ENCODE data around the gene UBL7. TPM values are rescaled to one million over a fixed set of nuclear protein-coding genes. Genes with fewer than 3 reads are reported as not detected.

Gene UBL7
- total and polyA plus RNA-seq, 2 of the 8 experiments (the other 6 are each of a cell fraction or from before 2014, with no cell fraction given), result 71.5 to 183 TPM

GRCh38 chr15:74432968-74433591 is 27.9 kb downstream of the UBL7 start (continued):
- TF ChIP-seq, protein P1, sequence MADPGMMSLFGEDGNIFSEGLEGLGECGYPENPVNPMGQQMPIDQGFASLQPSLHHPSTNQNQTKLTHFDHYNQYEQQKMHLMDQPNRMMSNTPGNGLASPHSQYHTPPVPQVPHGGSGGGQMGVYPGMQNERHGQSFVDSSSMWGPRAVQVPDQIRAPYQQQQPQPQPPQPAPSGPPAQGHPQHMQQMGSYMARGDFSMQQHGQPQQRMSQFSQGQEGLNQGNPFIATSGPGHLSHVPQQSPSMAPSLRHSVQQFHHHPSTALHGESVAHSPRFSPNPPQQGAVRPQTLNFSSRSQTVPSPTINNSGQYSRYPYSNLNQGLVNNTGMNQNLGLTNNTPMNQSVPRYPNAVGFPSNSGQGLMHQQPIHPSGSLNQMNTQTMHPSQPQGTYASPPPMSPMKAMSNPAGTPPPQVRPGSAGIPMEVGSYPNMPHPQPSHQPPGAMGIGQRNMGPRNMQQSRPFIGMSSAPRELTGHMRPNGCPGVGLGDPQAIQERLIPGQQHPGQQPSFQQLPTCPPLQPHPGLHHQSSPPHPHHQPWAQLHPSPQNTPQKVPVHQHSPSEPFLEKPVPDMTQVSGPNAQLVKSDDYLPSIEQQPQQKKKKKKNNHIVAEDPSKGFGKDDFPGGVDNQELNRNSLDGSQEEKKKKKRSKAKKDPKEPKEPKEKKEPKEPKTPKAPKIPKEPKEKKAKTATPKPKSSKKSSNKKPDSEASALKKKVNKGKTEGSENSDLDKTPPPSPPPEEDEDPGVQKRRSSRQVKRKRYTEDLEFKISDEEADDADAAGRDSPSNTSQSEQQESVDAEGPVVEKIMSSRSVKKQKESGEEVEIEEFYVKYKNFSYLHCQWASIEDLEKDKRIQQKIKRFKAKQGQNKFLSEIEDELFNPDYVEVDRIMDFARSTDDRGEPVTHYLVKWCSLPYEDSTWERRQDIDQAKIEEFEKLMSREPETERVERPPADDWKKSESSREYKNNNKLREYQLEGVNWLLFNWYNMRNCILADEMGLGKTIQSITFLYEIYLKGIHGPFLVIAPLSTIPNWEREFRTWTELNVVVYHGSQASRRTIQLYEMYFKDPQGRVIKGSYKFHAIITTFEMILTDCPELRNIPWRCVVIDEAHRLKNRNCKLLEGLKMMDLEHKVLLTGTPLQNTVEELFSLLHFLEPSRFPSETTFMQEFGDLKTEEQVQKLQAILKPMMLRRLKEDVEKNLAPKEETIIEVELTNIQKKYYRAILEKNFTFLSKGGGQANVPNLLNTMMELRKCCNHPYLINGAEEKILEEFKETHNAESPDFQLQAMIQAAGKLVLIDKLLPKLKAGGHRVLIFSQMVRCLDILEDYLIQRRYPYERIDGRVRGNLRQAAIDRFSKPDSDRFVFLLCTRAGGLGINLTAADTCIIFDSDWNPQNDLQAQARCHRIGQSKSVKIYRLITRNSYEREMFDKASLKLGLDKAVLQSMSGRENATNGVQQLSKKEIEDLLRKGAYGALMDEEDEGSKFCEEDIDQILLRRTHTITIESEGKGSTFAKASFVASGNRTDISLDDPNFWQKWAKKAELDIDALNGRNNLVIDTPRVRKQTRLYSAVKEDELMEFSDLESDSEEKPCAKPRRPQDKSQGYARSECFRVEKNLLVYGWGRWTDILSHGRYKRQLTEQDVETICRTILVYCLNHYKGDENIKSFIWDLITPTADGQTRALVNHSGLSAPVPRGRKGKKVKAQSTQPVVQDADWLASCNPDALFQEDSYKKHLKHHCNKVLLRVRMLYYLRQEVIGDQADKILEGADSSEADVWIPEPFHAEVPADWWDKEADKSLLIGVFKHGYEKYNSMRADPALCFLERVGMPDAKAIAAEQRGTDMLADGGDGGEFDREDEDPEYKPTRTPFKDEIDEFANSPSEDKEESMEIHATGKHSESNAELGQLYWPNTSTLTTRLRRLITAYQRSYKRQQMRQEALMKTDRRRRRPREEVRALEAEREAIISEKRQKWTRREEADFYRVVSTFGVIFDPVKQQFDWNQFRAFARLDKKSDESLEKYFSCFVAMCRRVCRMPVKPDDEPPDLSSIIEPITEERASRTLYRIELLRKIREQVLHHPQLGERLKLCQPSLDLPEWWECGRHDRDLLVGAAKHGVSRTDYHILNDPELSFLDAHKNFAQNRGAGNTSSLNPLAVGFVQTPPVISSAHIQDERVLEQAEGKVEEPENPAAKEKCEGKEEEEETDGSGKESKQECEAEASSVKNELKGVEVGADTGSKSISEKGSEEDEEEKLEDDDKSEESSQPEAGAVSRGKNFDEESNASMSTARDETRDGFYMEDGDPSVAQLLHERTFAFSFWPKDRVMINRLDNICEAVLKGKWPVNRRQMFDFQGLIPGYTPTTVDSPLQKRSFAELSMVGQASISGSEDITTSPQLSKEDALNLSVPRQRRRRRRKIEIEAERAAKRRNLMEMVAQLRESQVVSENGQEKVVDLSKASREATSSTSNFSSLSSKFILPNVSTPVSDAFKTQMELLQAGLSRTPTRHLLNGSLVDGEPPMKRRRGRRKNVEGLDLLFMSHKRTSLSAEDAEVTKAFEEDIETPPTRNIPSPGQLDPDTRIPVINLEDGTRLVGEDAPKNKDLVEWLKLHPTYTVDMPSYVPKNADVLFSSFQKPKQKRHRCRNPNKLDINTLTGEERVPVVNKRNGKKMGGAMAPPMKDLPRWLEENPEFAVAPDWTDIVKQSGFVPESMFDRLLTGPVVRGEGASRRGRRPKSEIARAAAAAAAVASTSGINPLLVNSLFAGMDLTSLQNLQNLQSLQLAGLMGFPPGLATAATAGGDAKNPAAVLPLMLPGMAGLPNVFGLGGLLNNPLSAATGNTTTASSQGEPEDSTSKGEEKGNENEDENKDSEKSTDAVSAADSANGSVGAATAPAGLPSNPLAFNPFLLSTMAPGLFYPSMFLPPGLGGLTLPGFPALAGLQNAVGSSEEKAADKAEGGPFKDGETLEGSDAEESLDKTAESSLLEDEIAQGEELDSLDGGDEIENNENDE (IDR thresholded peaks at IDR 0.05; ENCODE audit: insufficient replicate concordance, low read length), result no peak
- no peak for TF ChIP-seq CEBPB (IDR thresholded peaks at IDR 0.05; ENCODE audit: low read depth, low read length)
- no peak for TF ChIP-seq ASH2L (IDR thresholded peaks at IDR 0.05; ENCODE audit: low read length)
- no peak for TF ChIP-seq SP4 (IDR thresholded peaks at IDR 0.05; ENCODE audit: low read length)
- no peak for TF ChIP-seq POLR2AphosphoS5 (IDR thresholded peaks at IDR 0.05; ENCODE audit: low read depth, low read length)
- TF ChIP-seq POU5F1 (IDR thresholded peaks at IDR 0.05; ENCODE audit: low read depth, low read length), result no peak
- TF ChIP-seq HDAC2 (IDR thresholded peaks at IDR 0.05; ENCODE audit: borderline replicate concordance in 1 of 2, low read depth in 2 of 2, low read length in 2 of 2), result no peak
- TF ChIP-seq CTBP2 (IDR thresholded peaks at IDR 0.05; ENCODE audit: borderline replicate concordance, insufficient read depth, insufficient read length, low read length), result no peak
- no peak for TF ChIP-seq EZH2 (IDR thresholded peaks at IDR 0.05; ENCODE audit: low read depth, low read length, severe bottlenecking)
- no peak for TF ChIP-seq SIX5 (IDR thresholded peaks at IDR 0.05; ENCODE audit: low read depth, low read length)

Measured in H1 (cell line).